ENCODE measurements around the gene TMEM256.

GRCh38 chr17:7398612-7399011 is 5.3 kb downstream of the TMEM256 start:
- TF ChIP-seq CTCF (IDR thresholded peaks at IDR 0.05), result no peak
- TF ChIP-seq POLR2AphosphoS5 (IDR thresholded peaks at IDR 0.05; ENCODE audit: insufficient read depth in 1 of 2, low read depth in 1 of 2), result no peak
- TF ChIP-seq POLR2A (IDR thresholded peaks at IDR 0.05), result no peak
